ENCODE data around the gene FERMT1. TPM values are rescaled to one million over a fixed set of nuclear protein-coding genes. Genes with fewer than 3 reads are reported as not detected.

Gene FERMT1
- polyA plus RNA-seq, 1 donor (not counting 4 experiments of a cell fraction or from before 2014, with no cell fraction given), result 134 TPM

DNA sequence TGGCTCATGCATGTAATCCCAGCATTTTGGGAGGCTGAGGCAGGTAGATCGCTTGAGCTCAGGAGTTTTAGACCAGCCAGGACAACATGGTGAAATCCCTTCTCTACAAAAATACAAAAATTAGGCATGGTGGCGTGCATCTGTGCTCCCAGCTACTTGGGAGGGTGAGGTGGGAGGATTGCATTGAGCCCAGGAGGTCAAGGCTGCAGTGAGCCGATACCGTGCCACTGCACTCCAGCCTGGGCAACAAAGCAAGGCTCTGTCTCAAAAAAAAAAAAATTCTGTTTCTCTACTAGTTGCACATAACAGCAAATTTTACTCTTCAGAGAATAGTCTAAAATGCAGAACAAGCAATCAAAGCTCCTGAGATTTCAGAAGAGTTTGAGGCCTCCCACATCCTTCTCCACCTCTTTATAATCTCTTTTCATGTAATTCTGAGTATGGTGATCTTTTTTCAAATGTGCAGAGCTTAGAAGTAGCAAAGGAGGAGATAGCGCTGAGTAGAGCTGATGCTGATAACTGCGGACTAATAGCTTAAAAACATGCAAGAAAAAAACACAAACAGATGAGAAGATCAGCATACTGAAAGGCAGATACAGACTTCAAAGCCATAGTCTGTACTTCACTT lies 92.3 kb downstream of the FERMT1 start:
- Histone ChIP-seq H4K20me1 (ENCODE audit: control insufficient read depth, extremely low read depth, insufficient read depth, low read length) (peaks cover 7% of the 10 kb centered on the region), H3K79me2 (ENCODE audit: control insufficient read depth, insufficient read depth, low read length) (peaks cover 11% of the 10 kb centered on the region), H3K27me3 (ENCODE audit: control insufficient read depth, extremely low read depth, insufficient read depth, low read length) (no peaks in the 10 kb centered on the region), H3K27ac (ENCODE audit: control insufficient read depth, insufficient read depth, low read length) (no peak overlapping the region), H3K4me2 (ENCODE audit: control insufficient read depth, extremely low read depth, insufficient read depth, low read depth, low read length) (no peak overlapping the region), H3K36me3 (ENCODE audit: control insufficient read depth in 2 of 2, extremely low read depth in 1 of 2, insufficient read depth in 2 of 2, low read length in 2 of 2) (peaks cover 10 to 19% of the 10 kb centered on the region in 2 experiments), H3K9ac (ENCODE audit: control insufficient read depth, extremely low read depth, insufficient read depth, low read length) (no peak overlapping the region), H3K9me3 (ENCODE audit: control insufficient read depth, low read depth, low read length) (no peaks in the 10 kb centered on the region), H3K4me1 (ENCODE audit: control insufficient read depth, extremely low read depth, insufficient read depth, low read length) (no peaks in the 10 kb centered on the region), H3K4me3 (ENCODE audit: control insufficient read depth in 2 of 3, extremely low read depth in 1 of 3, insufficient read depth in 2 of 3, low read depth in 1 of 3, low read length in 3 of 3) (no peak overlapping the region), H3K9me1 (ENCODE audit: control insufficient read depth, extremely low read depth, insufficient read depth, low read length) (no peaks in the 10 kb centered on the region), H2AFZ (ENCODE audit: control insufficient read depth, low read length) (no peak overlapping the region)
- no peak for TF ChIP-seq EZH2 (IDR thresholded peaks at IDR 0.05; ENCODE audit: low read length)
- TF ChIP-seq, protein P1, sequence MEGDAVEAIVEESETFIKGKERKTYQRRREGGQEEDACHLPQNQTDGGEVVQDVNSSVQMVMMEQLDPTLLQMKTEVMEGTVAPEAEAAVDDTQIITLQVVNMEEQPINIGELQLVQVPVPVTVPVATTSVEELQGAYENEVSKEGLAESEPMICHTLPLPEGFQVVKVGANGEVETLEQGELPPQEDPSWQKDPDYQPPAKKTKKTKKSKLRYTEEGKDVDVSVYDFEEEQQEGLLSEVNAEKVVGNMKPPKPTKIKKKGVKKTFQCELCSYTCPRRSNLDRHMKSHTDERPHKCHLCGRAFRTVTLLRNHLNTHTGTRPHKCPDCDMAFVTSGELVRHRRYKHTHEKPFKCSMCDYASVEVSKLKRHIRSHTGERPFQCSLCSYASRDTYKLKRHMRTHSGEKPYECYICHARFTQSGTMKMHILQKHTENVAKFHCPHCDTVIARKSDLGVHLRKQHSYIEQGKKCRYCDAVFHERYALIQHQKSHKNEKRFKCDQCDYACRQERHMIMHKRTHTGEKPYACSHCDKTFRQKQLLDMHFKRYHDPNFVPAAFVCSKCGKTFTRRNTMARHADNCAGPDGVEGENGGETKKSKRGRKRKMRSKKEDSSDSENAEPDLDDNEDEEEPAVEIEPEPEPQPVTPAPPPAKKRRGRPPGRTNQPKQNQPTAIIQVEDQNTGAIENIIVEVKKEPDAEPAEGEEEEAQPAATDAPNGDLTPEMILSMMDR (optimal IDR thresholded peaks at IDR 0.05 in 1 of 3, IDR thresholded peaks at IDR 0.05 in 1 of 3, conservative IDR thresholded peaks at IDR 0.05 in 1 of 3; ENCODE audit: extremely low read depth in 1 of 3, insufficient read depth in 2 of 3, low read length in 3 of 3), result no peak
- no peak for DNase-seq (ENCODE audit: low read depth, low spot score)
- FAIRE-seq, result no peak
- dilution Hi-C loops (cut with MboI; ENCODE audit: extremely low pct_ligation_motif_present, low sequenced_read_pairs), result no loop called here

DNA sequence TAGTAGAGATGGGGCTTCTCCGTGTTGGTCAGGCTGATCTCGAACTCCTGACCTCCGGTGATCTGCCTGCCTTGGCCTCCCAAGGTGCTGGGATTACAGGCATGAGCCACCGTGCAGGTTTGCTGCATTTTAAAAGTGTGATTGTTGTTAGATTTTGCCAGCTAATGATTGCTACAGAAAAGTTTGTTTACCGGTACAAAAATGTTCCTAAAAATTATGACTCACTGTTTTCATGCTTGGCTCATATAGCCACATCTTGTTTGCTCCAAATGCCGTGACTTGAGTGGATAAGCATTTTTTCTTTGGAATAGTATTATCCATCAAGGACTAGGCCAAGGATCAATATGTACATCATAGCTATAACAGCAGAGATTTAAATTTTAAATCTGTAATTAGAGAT lies 93.3 kb downstream of the FERMT1 start:
- Histone ChIP-seq H4K20me1 (ENCODE audit: control insufficient read depth, extremely low read depth, insufficient read depth, low read length) (peaks cover 7% of the 10 kb centered on the region), H3K4me3 (ENCODE audit: control insufficient read depth in 2 of 3, extremely low read depth in 1 of 3, insufficient read depth in 2 of 3, low read depth in 1 of 3, low read length in 3 of 3) (no peak overlapping the region), H2AFZ (ENCODE audit: control insufficient read depth, low read length) (no peak overlapping the region), H3K36me3 (ENCODE audit: control insufficient read depth in 2 of 2, extremely low read depth in 1 of 2, insufficient read depth in 2 of 2, low read length in 2 of 2) (peaks cover 10 to 20% of the 10 kb centered on the region in 2 experiments), H3K9ac (ENCODE audit: control insufficient read depth, extremely low read depth, insufficient read depth, low read length) (no peak overlapping the region), H3K27me3 (ENCODE audit: control insufficient read depth, extremely low read depth, insufficient read depth, low read length) (no peaks in the 10 kb centered on the region), H3K9me1 (ENCODE audit: control insufficient read depth, extremely low read depth, insufficient read depth, low read length) (no peaks in the 10 kb centered on the region), H3K4me1 (ENCODE audit: control insufficient read depth, extremely low read depth, insufficient read depth, low read length) (no peaks in the 10 kb centered on the region), H3K4me2 (ENCODE audit: control insufficient read depth, extremely low read depth, insufficient read depth, low read depth, low read length) (no peak overlapping the region), H3K27ac (ENCODE audit: control insufficient read depth, insufficient read depth, low read length) (no peak overlapping the region), H3K79me2 (ENCODE audit: control insufficient read depth, insufficient read depth, low read length) (peaks cover 16% of the 10 kb centered on the region), H3K9me3 (ENCODE audit: control insufficient read depth, low read depth, low read length) (no peaks in the 10 kb centered on the region)
- dilution Hi-C loops (cut with MboI; ENCODE audit: extremely low pct_ligation_motif_present, low sequenced_read_pairs), result no loop called here
- FAIRE-seq, result no peak
- no peak for DNase-seq (ENCODE audit: low read depth, low spot score)
- TF ChIP-seq, protein P1 (optimal IDR thresholded peaks at IDR 0.05 in 1 of 3, IDR thresholded peaks at IDR 0.05 in 1 of 3, conservative IDR thresholded peaks at IDR 0.05 in 1 of 3; ENCODE audit: extremely low read depth in 1 of 3, insufficient read depth in 2 of 3, low read length in 3 of 3), result no peak
- no peak for TF ChIP-seq EZH2 (IDR thresholded peaks at IDR 0.05; ENCODE audit: low read length)

Measured in keratinocyte (primary cell).